Naive B cell (primary cell): ENCODE measurements around the gene SPEM2. TPM values are rescaled to one million over a fixed set of nuclear protein-coding genes. Genes with fewer than 3 reads are reported as not detected.

Experiments
- ATAC-seq, 2 donors: fragments of 150-1000 bp; cut with Tn5 transposase; 2 replicates each; pipeline ENCODE4 v1.10.0; 2021; ENCODE audit warnings: low read depth in 2 of 2, mild to moderate bottlenecking in 2 of 2, moderate library complexity in 2 of 2
- DNase-seq: peaks from one replicate; pipeline ENCODE4 v3.0.0; 2022
- H3K27ac Mint-ChIP-seq, 6 donors: one replicate each; pipeline ENCODE4 v1.8.0; 2020 to 2022; ENCODE audit warnings: mild to moderate bottlenecking in 6 of 6, mixed read lengths in 6 of 6, moderate library complexity in 5 of 6, inconsistent platforms in 2 of 6
- H3K27me3 Mint-ChIP-seq, 3 donors: one replicate each; pipeline ENCODE4 v1.8.0; 2021 to 2022; ENCODE audit warnings: mixed read lengths in 3 of 3, mild to moderate bottlenecking in 1 of 3
- H3K36me3 Mint-ChIP-seq, 2 donors: one replicate each; pipeline ENCODE4 v1.8.0; 2020 to 2022; ENCODE audit warnings: mixed read lengths in 2 of 2, inconsistent platforms in 1 of 2, mild to moderate bottlenecking in 1 of 2
- H3K4me1 Mint-ChIP-seq, 3 donors: one replicate each; pipeline ENCODE4 v1.8.0; 2020 to 2022; ENCODE audit warnings: mixed read lengths in 3 of 3, inconsistent platforms in 1 of 3, mild to moderate bottlenecking in 1 of 3, moderate library complexity in 1 of 3
- H3K4me3 Mint-ChIP-seq, 8 donors: one replicate each; pipeline ENCODE4 v1.8.0; 2020 to 2022; ENCODE audit warnings: mild to moderate bottlenecking in 8 of 8, mixed read lengths in 8 of 8, moderate library complexity in 8 of 8, inconsistent platforms in 2 of 8
- H3K9me3 Mint-ChIP-seq, 7 donors: one replicate each; pipeline ENCODE4 v1.8.0; 2020 to 2022; ENCODE audit warnings: mixed read lengths in 7 of 7, mild to moderate bottlenecking in 5 of 7, inconsistent platforms in 2 of 7, moderate library complexity in 1 of 7
- polyA plus RNA-seq, 6 donors: library from polyadenylated mRNA; unstranded; fragments of 300-500 nt; fragmentation: Illumina TruSeq; gene quantifications; one replicate each; pipeline ENCODE4 v1.2.3, GENCODE V29; 2021; ENCODE audit warnings: low read depth in 6 of 6

Gene SPEM2
- polyA plus RNA-seq, 6 donors from 2014 or later = not detected

- Mint-ChIP-seq H3K27me3 (peaks cover 16 to 35% (median 32%) of the 10 kb centered on the region in 3 donors), H3K36me3 (no peaks in the 10 kb centered on the region), H3K4me1 (peaks cover 14 to 42% (median 19%) of the 10 kb centered on the region in 3 donors), H3K9me3 (no peaks in the 10 kb centered on the region), H3K27ac (peak overlapping the region in 1 of 6 donors; percentile 71), H3K4me3 (peak overlapping the region; percentile 41 to 94 (median 82))
- ATAC-seq (no peak), DNase-seq (no peak)
Observed at GRCh38 chr17:7406235-7406825, 19.1 kb upstream of the SPEM2 start.

GRCh38 chr17:7407082-7407481 lies 18.3 kb upstream of the SPEM2 start:
- DNase-seq (no peak), ATAC-seq (no peak)
- H3K4me1 Mint-ChIP-seq = peaks cover 14 to 36% (median 19%) of the 10 kb centered on the region in 3 donors
- no peak overlapping the region for H3K27ac Mint-ChIP-seq
- peak overlapping the region in 3 of 8 donors; percentile 18 to 54 (median 31) for H3K4me3 Mint-ChIP-seq
- H3K27me3 Mint-ChIP-seq = peaks cover 16 to 35% (median 32%) of the 10 kb centered on the region in 3 donors
- no peaks in the 10 kb centered on the region for H3K36me3 Mint-ChIP-seq
- no peaks in the 10 kb centered on the region for H3K9me3 Mint-ChIP-seq

- Mint-ChIP-seq H3K36me3 (no peaks in the 10 kb centered on the region), H3K27me3 (peaks cover 16 to 35% (median 32%) of the 10 kb centered on the region in 3 donors), H3K9me3 (no peaks in the 10 kb centered on the region), H3K27ac (peak within 1 kb of the TSS in 1 of 6 donors; percentile 60), H3K4me1 (peaks cover 14 to 36% (median 19%) of the 10 kb centered on the region in 3 donors), H3K4me3 (peak within 1 kb of the TSS in 4 of 8 donors; percentile 18 to 80 (median 42))
- ATAC-seq = no peak
- no peak for DNase-seq
Observed at GRCh38 chr17:7407485-7408251, 17.7 kb upstream of the SPEM2 start, which contains the start of gene NLGN2. Gene NLGN2 (plus strand): TSS chr17:7407845. CDS start chr17:7408256, 411 bp downstream.

- peaks cover 8 to 30% (median 14%) of the 10 kb centered on the region in 3 donors for H3K4me1 Mint-ChIP-seq
- ATAC-seq (no peak), DNase-seq (no peak)
- H3K4me3 Mint-ChIP-seq = no peak overlapping the region
- no peak overlapping the region for H3K27ac Mint-ChIP-seq
- no peaks in the 10 kb centered on the region for H3K36me3 Mint-ChIP-seq
- no peaks in the 10 kb centered on the region for H3K9me3 Mint-ChIP-seq
- peaks cover 16 to 35% (median 32%) of the 10 kb centered on the region in 3 donors for H3K27me3 Mint-ChIP-seq
Observed at GRCh38 chr17:7408252-7408727, 17.1 kb upstream of the SPEM2 start.

GRCh38 chr17:7408863-7409262 lies 16.6 kb upstream of the SPEM2 start:
- Mint-ChIP-seq H3K36me3 (no peaks in the 10 kb centered on the region), H3K4me3 (peak overlapping the region in 2 of 8 donors; percentile 30 to 34), H3K27ac (no peak overlapping the region), H3K9me3 (no peaks in the 10 kb centered on the region), H3K4me1 (peaks cover 7 to 28% (median 11%) of the 10 kb centered on the region in 3 donors), H3K27me3 (peaks cover 16 to 35% (median 32%) of the 10 kb centered on the region in 3 donors)
- ATAC-seq (no peak), DNase-seq (no peak)

GRCh38 chr17:7409716-7410115 lies 15.7 kb upstream of the SPEM2 start:
- DNase-seq (no peak), ATAC-seq (no peak)
- H3K36me3 Mint-ChIP-seq = no peaks in the 10 kb centered on the region
- H3K4me1 Mint-ChIP-seq = peaks cover 3 to 21% (median 11%) of the 10 kb centered on the region in 3 donors
- peak overlapping the region in 1 of 6 donors; percentile 59 for H3K27ac Mint-ChIP-seq
- peak overlapping the region in 1 of 8 donors; percentile 11 for H3K4me3 Mint-ChIP-seq
- no peaks in the 10 kb centered on the region for H3K9me3 Mint-ChIP-seq
- peaks cover 16 to 35% (median 32%) of the 10 kb centered on the region in 3 donors for H3K27me3 Mint-ChIP-seq

GRCh38 chr17:7410634-7411426 lies 14.6 kb upstream of the SPEM2 start:
- ATAC-seq = no peak
- DNase-seq = no peak
- no peaks in the 10 kb centered on the region for H3K9me3 Mint-ChIP-seq
- H3K4me3 Mint-ChIP-seq = no peak overlapping the region
- H3K36me3 Mint-ChIP-seq = no peaks in the 10 kb centered on the region
- peaks cover 2 to 12% (median 6%) of the 10 kb centered on the region in 3 donors for H3K4me1 Mint-ChIP-seq
- H3K27me3 Mint-ChIP-seq = peaks cover 14 to 31% (median 25%) of the 10 kb centered on the region in 3 donors
- no peak overlapping the region for H3K27ac Mint-ChIP-seq

GRCh38 chr17:7411427-7411750 lies 14.0 kb upstream of the SPEM2 start:
- no peak for ATAC-seq
- Mint-ChIP-seq H3K27ac (no peak overlapping the region), H3K4me1 (peaks cover 0 to 8% (median 3%) of the 10 kb centered on the region in 3 donors), H3K27me3 (peaks cover 10 to 27% (median 20%) of the 10 kb centered on the region in 3 donors), H3K4me3 (no peak overlapping the region), H3K36me3 (no peaks in the 10 kb centered on the region), H3K9me3 (no peaks in the 10 kb centered on the region)
- DNase-seq = no peak

- DNase-seq (no peak), ATAC-seq (no peak)
- Mint-ChIP-seq H3K36me3 (no peaks in the 10 kb centered on the region), H3K27me3 (peaks cover 14 to 22% (median 20%) of the 10 kb centered on the region in 3 donors), H3K9me3 (no peaks in the 10 kb centered on the region), H3K27ac (no peak overlapping the region), H3K4me3 (no peak overlapping the region), H3K4me1 (peaks cover 0 to 3% (median 0%) of the 10 kb centered on the region in 3 donors)
Observed at GRCh38 chr17:7413346-7413985, 11.9 kb upstream of the SPEM2 start.

GRCh38 chr17:7414837-7415236 lies 10.6 kb upstream of the SPEM2 start:
- H3K36me3 Mint-ChIP-seq = no peaks in the 10 kb centered on the region
- H3K9me3 Mint-ChIP-seq = no peaks in the 10 kb centered on the region
- DNase-seq (no peak), ATAC-seq (no peak)
- H3K27me3 Mint-ChIP-seq = peaks cover 4 to 22% (median 16%) of the 10 kb centered on the region in 3 donors
- H3K27ac Mint-ChIP-seq = no peak overlapping the region
- no peak overlapping the region for H3K4me3 Mint-ChIP-seq
- no peaks in the 10 kb centered on the region for H3K4me1 Mint-ChIP-seq

- H3K27me3 Mint-ChIP-seq = peaks cover 3 to 17% (median 9%) of the 10 kb centered on the region in 3 donors
Observed at GRCh38 chr17:7415784-7416183, 9.6 kb upstream of the SPEM2 start.

GRCh38 chr17:7416323-7416722 lies 9.1 kb upstream of the SPEM2 start:
- DNase-seq (no peak), ATAC-seq (no peak)
- no peak overlapping the region for H3K27ac Mint-ChIP-seq
- peaks cover 3 to 17% (median 9%) of the 10 kb centered on the region in 3 donors for H3K27me3 Mint-ChIP-seq
- no peaks in the 10 kb centered on the region for H3K4me1 Mint-ChIP-seq
- H3K36me3 Mint-ChIP-seq = no peaks in the 10 kb centered on the region
- H3K9me3 Mint-ChIP-seq = no peaks in the 10 kb centered on the region
- no peak overlapping the region for H3K4me3 Mint-ChIP-seq

More at GRCh38 chr17:7415784-7416183, 9.6 kb upstream of the SPEM2 start:
- no peaks in the 10 kb centered on the region for H3K36me3 Mint-ChIP-seq
- ATAC-seq = no peak
- no peaks in the 10 kb centered on the region for H3K9me3 Mint-ChIP-seq
- H3K4me1 Mint-ChIP-seq = no peaks in the 10 kb centered on the region
- no peak overlapping the region for H3K4me3 Mint-ChIP-seq
- no peak overlapping the region for H3K27ac Mint-ChIP-seq
- no peak for DNase-seq
